MM.1S (cell line): ENCODE measurements around the gene CENPM.

Experiments
- DNase-seq: peaks from one replicate; pipeline ENCODE4 v3.0.0-alpha.2; 2015
- H2AFZ ChIP-seq: fragments of 300-600 bp; sonication (generic); 2 replicates; pipeline ENCODE4 v1.6.0; 2016; ENCODE audit warnings: antibody characterized with exemption, low read length
- H3F3A ChIP-seq: fragments of 300-600 bp; sonication (generic); 2 replicates; pipeline ENCODE4 v1.6.1; 2016; ENCODE audit warnings: mild to moderate bottlenecking, antibody characterized with exemption, low read length, moderate library complexity, mixed read lengths; ENCODE audit not compliant: insufficient read depth
- H3K27ac ChIP-seq: fragments of 300-600 bp; sonication (generic); 2 replicates; pipeline ENCODE4 v1.5.1; 2016; ENCODE audit warnings: mild to moderate bottlenecking, low read length
- H3K27me3 ChIP-seq: fragments of 300-600 bp; sonication (generic); replicated peaks from 2 replicates; pipeline ENCODE4 v1.6.0; 2016; ENCODE audit warnings: low read length; ENCODE audit not compliant: insufficient read depth
- H3K36me3 ChIP-seq: fragments of 300-600 bp; sonication (generic); replicated peaks from 2 replicates; pipeline ENCODE4 v1.6.1; 2016; ENCODE audit warnings: mild to moderate bottlenecking, low read length, mixed read lengths; ENCODE audit not compliant: insufficient read depth
- H3K4me1 ChIP-seq: fragments of 300-600 bp; sonication (generic); 2 replicates; pipeline ENCODE4 v1.6.1; 2016; ENCODE audit warnings: low read length, mixed read lengths
- H3K4me2 ChIP-seq: fragments of 300-600 bp; sonication (generic); 2 replicates; pipeline ENCODE4 v1.6.0; 2016; ENCODE audit warnings: low read depth, low read length
- H3K4me3 ChIP-seq: fragments of 300-600 bp; sonication (generic); 2 replicates; pipeline ENCODE4 v1.5.1; 2016; ENCODE audit warnings: low read length, mixed read lengths
- H3K79me2 ChIP-seq: fragments of 300-600 bp; sonication (generic); 2 replicates; pipeline ENCODE4 v1.6.1; 2016; ENCODE audit warnings: mixed run types, low read length, mixed read lengths
- H3K9ac ChIP-seq: fragments of 300-600 bp; sonication (generic); 2 replicates; pipeline ENCODE4 v1.6.1; 2016; ENCODE audit warnings: low read length, mixed read lengths
- H3K9me2 ChIP-seq: fragments of 300-600 bp; sonication (generic); replicated peaks from 2 replicates; pipeline ENCODE4 v1.6.1; 2016; ENCODE audit warnings: mild to moderate bottlenecking, low read length, mixed read lengths; ENCODE audit not compliant: insufficient read depth
- H3K9me3 ChIP-seq: fragments of 300-600 bp; sonication (generic); replicated peaks from 2 replicates; pipeline ENCODE4 v1.6.1; 2016; ENCODE audit warnings: mild to moderate bottlenecking, low read length, mixed read lengths; ENCODE audit not compliant: insufficient read depth
- H4K20me1 ChIP-seq: fragments of 300-600 bp; sonication (generic); 2 replicates; pipeline ENCODE4 v1.6.1; 2016; ENCODE audit warnings: mild to moderate bottlenecking, low read length, moderate library complexity, mixed read lengths; ENCODE audit not compliant: insufficient read depth
- EZH2 ChIP-seq: fragments of 300-600 bp; sonication (generic); optimal IDR thresholded peaks from 2 replicates; pipeline ENCODE3; 2017; ENCODE audit warnings: low read depth, mild to moderate bottlenecking, antibody characterized with exemption, low read length, mixed read lengths
- EZH2phosphoT487 ChIP-seq: fragments of 300-600 bp; sonication (generic); IDR thresholded peaks from 2 replicates; pipeline ENCODE4 v1.6.1; 2018; ENCODE audit warnings: antibody characterized with exemption, low read length
- TF ChIP-seq, protein P1 (sequence below): fragments of 300-600 bp; sonication (generic); IDR thresholded peaks from 2 replicates; pipeline ENCODE4 v1.5.1; 2016; ENCODE audit warnings: antibody characterized with exemption, low read length, mixed read lengths

CENPM gene

DNA sequence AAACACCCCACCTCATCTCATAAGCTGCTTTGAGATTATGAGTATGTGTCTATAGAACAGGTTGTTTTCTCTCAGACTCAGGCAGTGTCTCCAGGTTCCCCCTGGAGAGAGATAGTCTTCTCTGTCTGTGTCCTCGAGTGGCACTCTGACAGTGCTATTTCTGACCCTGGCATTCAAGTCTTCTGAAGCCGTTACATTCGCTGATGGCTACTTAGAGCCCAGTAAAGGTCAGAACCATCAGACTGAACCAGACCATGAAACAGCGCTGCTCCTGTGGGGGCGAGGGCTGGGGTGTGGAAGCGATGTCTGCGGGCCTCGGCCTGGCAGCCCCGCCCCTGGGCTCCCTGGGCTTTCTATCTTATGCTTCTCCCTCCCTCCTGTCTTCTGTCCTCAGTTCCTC lies 55.5 kb downstream of the CENPM start:
- no peaks in the 10 kb centered on the region for H3K4me1 ChIP-seq
- no peaks in the 10 kb centered on the region for H3K9me2 ChIP-seq
- peaks cover 7% of the 10 kb centered on the region; the same call in 1 of the 2 replicates for H3K79me2 ChIP-seq
- no peak overlapping the region for H2AFZ ChIP-seq
- H4K20me1 ChIP-seq, result no peaks in the 10 kb centered on the region
- H3F3A ChIP-seq, result no peaks in the 10 kb centered on the region; the same call in 1 of the 2 replicates
- no peak for DNase-seq
- H3K9ac ChIP-seq, result no peak overlapping the region
- no peaks in the 10 kb centered on the region for H3K9me3 ChIP-seq
- no peak overlapping the region for H3K4me3 ChIP-seq
- TF ChIP-seq EZH2phosphoT487 (no peak), EZH2 (no peak)
- TF ChIP-seq, protein P1, sequence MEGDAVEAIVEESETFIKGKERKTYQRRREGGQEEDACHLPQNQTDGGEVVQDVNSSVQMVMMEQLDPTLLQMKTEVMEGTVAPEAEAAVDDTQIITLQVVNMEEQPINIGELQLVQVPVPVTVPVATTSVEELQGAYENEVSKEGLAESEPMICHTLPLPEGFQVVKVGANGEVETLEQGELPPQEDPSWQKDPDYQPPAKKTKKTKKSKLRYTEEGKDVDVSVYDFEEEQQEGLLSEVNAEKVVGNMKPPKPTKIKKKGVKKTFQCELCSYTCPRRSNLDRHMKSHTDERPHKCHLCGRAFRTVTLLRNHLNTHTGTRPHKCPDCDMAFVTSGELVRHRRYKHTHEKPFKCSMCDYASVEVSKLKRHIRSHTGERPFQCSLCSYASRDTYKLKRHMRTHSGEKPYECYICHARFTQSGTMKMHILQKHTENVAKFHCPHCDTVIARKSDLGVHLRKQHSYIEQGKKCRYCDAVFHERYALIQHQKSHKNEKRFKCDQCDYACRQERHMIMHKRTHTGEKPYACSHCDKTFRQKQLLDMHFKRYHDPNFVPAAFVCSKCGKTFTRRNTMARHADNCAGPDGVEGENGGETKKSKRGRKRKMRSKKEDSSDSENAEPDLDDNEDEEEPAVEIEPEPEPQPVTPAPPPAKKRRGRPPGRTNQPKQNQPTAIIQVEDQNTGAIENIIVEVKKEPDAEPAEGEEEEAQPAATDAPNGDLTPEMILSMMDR, result no peak
- peaks cover 5% of the 10 kb centered on the region; the same call in 1 of the 2 replicates for H3K36me3 ChIP-seq
- H3K4me2 ChIP-seq, result no peak overlapping the region
- no peak overlapping the region for H3K27ac ChIP-seq
- H3K27me3 ChIP-seq, result no peaks in the 10 kb centered on the region
